Measurements from ENCODE around the gene EPHA10.

DNA sequence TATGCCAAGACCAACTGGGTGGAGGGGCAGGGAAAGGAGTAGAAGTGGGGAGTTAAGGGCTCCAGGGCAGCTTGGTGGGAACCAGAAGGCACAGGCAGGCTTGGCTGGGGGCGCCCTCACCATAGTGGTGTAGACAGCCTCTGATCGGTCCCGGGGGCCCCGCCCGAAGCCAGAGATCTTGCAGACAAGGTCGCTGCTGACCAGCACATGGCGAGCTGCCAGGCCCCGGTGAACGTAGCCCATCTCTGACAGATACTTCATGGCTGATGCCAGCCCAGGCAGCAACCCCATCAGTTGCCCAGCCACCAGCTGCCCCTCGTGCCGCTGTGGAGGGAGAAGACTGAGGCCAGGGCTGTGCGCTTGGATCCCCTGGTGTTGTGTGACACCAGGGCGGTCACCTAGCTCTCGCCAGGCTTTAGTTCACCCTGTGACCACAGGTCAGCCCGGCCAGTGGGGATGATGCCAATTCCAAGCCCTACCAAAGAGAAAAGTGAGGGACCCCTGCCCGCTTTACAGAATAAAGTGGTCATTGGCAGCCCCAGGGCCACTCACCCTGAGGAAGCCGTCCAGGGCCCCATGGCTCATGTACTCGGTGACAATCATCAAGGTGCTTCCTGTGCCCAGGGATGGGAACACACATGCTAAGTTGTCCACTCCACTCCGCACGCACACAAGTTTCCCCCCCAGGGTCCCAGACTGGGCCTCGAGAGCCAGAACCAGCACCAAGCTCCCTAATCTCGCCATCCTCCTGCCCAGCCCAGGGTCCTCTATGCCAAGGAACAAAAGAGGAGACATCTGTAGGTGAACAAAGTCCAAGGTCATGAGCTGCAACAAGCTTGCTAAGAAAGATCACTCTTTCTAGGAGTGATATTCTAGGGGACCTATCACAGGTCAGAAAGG, 44.4 kb downstream of the EPHA10 start:
- TF ChIP-seq, protein P1, sequence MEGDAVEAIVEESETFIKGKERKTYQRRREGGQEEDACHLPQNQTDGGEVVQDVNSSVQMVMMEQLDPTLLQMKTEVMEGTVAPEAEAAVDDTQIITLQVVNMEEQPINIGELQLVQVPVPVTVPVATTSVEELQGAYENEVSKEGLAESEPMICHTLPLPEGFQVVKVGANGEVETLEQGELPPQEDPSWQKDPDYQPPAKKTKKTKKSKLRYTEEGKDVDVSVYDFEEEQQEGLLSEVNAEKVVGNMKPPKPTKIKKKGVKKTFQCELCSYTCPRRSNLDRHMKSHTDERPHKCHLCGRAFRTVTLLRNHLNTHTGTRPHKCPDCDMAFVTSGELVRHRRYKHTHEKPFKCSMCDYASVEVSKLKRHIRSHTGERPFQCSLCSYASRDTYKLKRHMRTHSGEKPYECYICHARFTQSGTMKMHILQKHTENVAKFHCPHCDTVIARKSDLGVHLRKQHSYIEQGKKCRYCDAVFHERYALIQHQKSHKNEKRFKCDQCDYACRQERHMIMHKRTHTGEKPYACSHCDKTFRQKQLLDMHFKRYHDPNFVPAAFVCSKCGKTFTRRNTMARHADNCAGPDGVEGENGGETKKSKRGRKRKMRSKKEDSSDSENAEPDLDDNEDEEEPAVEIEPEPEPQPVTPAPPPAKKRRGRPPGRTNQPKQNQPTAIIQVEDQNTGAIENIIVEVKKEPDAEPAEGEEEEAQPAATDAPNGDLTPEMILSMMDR (conservative IDR thresholded peaks at IDR 0.05; ENCODE audit: low read length): no peak
- no peak for TF ChIP-seq EZH2phosphoT487 (IDR thresholded peaks at IDR 0.05; ENCODE audit: borderline replicate concordance)
